Mesothelial cell of epicardium (in vitro differentiated cells): ENCODE results near the gene SMG9. TPM values are rescaled to one million over a fixed set of nuclear protein-coding genes. Genes with fewer than 3 reads are reported as not detected.

Experiments
- DNase-seq, 2 experiments: peaks; one replicate each; pipeline ENCODE4 v3.0.0; 2021; ENCODE audit warnings: low spot score in 2 of 2; ENCODE audit not compliant: unreplicated experiment in 2 of 2
- H3K27ac Mint-ChIP-seq: 2 replicates; pipeline ENCODE4 v1.8.0; 2021; ENCODE audit warnings: mixed read lengths
- H3K27me3 Mint-ChIP-seq: 2 replicates; pipeline ENCODE4 v1.8.0; 2021; ENCODE audit warnings: low read depth, mixed read lengths
- H3K36me3 Mint-ChIP-seq: 2 replicates; pipeline ENCODE4 v1.8.0; 2021; ENCODE audit warnings: mixed read lengths
- H3K4me1 Mint-ChIP-seq: 2 replicates; pipeline ENCODE4 v1.8.0; 2021; ENCODE audit warnings: mixed read lengths
- H3K4me3 Mint-ChIP-seq: 2 replicates; pipeline ENCODE4 v1.8.0; 2021; ENCODE audit warnings: mild to moderate bottlenecking, moderate library complexity, mixed read lengths
- H3K9me3 Mint-ChIP-seq: 2 replicates; pipeline ENCODE4 v1.8.0; 2021; ENCODE audit warnings: mixed read lengths
- CTCF ChIP-seq: fragments of 200-600 bp; sonication (generic); IDR thresholded peaks from one replicate; pipeline ENCODE4 v1.5.0; 2021; ENCODE audit warnings: antibody characterized with exemption; ENCODE audit not compliant: unreplicated experiment
- total RNA-seq: library from RNA; stranded (reverse); gene quantifications from 3 replicates; pipeline ENCODE4 v1.2.1, GENCODE V29; 2021

The SMG9 gene
- total RNA-seq, 1 donor from 2014 or later = 73.2 TPM

DNA sequence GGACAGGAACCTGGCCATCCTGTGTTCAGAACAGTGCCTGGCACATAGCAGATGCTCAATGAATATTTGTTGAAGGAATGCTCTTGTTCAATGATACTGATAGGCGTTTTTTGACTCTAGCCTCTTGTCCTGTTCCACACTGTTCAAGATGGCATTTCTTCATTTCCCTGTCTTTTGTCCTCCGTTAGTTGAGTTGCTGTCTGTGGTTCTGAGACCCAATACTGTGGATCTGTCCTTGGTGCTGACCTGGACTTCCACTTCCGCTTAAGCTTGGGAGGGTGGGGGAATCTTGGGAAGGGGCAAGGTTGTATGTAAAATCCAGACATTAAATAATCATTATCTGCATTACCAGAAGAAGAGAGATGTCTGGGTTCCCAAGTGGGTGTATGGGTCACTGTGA, 34.3 kb upstream of the SMG9 start:
- H3K27me3 Mint-ChIP-seq = peaks cover 24% of the 10 kb centered on the region
- no peaks in the 10 kb centered on the region for H3K36me3 Mint-ChIP-seq
- H3K4me1 Mint-ChIP-seq = peaks cover 7% of the 10 kb centered on the region
- no peaks in the 10 kb centered on the region for H3K9me3 Mint-ChIP-seq
- DNase-seq = no peak
- no peak overlapping the region for H3K4me3 Mint-ChIP-seq
- no peak for TF ChIP-seq CTCF
- no peak overlapping the region for H3K27ac Mint-ChIP-seq

- no peak overlapping the region for H3K27ac Mint-ChIP-seq
- H3K36me3 Mint-ChIP-seq = no peaks in the 10 kb centered on the region
- DNase-seq = no peak
- no peak overlapping the region for H3K4me3 Mint-ChIP-seq
- TF ChIP-seq CTCF = no peak
- H3K9me3 Mint-ChIP-seq = no peaks in the 10 kb centered on the region
- H3K4me1 Mint-ChIP-seq = peaks cover 15% of the 10 kb centered on the region
- peaks cover 6% of the 10 kb centered on the region for H3K27me3 Mint-ChIP-seq
Measured at GRCh38 chr19:43786665-43787064, 31.9 kb upstream of the SMG9 start.

GRCh38 chr19:43784981-43785808, 30.4 kb upstream of the SMG9 start:
- Mint-ChIP-seq H3K9me3 (no peaks in the 10 kb centered on the region), H3K36me3 (no peaks in the 10 kb centered on the region), H3K4me1 (peaks cover 18% of the 10 kb centered on the region), H3K4me3 (peak overlapping the region; percentile 19), H3K27ac (no peak overlapping the region), H3K27me3 (no peaks in the 10 kb centered on the region)
- peak in 1 of 2 experiments; percentile 47 for DNase-seq
- peak; percentile 80 for TF ChIP-seq CTCF

DNA sequence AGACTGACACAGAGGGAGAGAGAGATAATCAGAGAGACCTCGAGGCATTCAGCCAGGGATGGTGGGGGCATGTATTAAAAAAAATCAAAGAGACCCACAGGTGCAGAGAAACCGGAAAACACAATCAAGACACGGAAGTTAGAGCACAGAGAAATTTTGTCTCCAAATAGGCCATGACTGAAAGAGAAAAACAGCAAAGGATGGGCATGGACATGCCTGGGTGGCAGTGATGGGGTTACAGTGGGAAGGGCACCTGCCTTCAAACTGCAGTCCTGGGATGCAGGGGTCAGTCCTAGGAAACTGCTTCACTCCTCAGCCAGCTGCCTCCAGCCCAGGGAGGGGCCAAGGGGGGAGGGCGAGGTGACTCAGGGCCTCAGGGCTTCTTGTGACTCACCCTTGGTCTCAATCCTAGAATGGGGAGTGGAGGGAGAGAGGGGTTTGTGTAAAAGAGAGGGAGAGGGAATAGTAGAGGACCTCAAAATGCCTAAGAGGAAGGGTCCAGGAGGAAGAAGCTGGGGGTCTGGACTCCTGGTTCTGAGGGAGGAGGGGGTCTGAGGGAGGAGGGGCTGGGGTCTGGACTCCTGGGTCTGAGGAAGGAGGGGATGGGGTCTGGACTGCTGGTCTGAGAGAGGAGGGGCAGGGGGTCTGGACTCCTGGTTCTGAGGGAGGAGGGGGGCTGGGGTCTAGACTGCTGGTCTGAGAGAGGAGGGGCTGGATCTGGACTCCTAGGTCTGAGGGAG, 29.6 kb upstream of the SMG9 start:
- H3K27me3 Mint-ChIP-seq = no peaks in the 10 kb centered on the region
- H3K27ac Mint-ChIP-seq = no peak overlapping the region
- no peak for TF ChIP-seq CTCF
- no peaks in the 10 kb centered on the region for H3K36me3 Mint-ChIP-seq
- no peak overlapping the region for H3K4me3 Mint-ChIP-seq
- DNase-seq = no peak
- peaks cover 26% of the 10 kb centered on the region for H3K4me1 Mint-ChIP-seq
- H3K9me3 Mint-ChIP-seq = no peaks in the 10 kb centered on the region

- H3K9me3 Mint-ChIP-seq = no peaks in the 10 kb centered on the region
- H3K27ac Mint-ChIP-seq = no peak overlapping the region
- no peaks in the 10 kb centered on the region for H3K36me3 Mint-ChIP-seq
- no peak overlapping the region for H3K4me3 Mint-ChIP-seq
- no peak for DNase-seq
- no peak for TF ChIP-seq CTCF
- no peaks in the 10 kb centered on the region for H3K27me3 Mint-ChIP-seq
- H3K4me1 Mint-ChIP-seq = peaks cover 31% of the 10 kb centered on the region
Measured at GRCh38 chr19:43783636-43784035, 28.9 kb upstream of the SMG9 start.
